ENCODE data around the gene RPS6KA4.

RPS6KA4 gene

DNA sequence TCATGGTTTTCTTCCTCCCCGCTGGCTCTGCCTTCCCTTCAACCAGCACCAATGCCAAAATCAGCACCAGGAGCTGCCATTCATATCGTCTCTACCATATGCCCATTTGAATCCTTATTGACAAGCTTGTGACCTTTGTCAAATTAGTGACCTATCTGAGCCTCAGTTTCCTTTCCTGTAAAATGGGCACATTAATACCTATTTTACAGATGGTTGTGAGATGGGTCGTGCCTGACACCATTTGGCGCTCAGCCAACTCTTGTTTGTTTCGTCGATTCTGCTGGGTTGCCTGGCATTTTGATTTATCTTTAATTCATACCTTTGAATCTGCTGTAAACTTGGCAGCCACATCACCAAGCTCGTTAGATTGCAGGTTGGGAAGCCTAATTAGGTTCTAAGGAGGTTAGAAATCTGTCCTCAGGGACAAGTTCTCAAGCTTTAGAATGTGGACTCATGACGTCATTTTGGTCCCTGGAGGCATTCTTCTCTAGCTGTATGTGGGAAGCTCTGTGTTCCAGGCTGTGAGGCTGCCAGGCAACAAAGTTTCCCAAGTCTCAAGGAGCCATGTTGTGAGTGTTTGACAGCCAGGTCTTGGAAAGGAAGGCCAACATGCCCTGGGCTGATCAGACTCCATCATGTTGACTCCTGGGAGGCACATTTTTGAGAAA, 61.0 kb downstream of the RPS6KA4 start:
- TF ChIP-seq, protein P1, sequence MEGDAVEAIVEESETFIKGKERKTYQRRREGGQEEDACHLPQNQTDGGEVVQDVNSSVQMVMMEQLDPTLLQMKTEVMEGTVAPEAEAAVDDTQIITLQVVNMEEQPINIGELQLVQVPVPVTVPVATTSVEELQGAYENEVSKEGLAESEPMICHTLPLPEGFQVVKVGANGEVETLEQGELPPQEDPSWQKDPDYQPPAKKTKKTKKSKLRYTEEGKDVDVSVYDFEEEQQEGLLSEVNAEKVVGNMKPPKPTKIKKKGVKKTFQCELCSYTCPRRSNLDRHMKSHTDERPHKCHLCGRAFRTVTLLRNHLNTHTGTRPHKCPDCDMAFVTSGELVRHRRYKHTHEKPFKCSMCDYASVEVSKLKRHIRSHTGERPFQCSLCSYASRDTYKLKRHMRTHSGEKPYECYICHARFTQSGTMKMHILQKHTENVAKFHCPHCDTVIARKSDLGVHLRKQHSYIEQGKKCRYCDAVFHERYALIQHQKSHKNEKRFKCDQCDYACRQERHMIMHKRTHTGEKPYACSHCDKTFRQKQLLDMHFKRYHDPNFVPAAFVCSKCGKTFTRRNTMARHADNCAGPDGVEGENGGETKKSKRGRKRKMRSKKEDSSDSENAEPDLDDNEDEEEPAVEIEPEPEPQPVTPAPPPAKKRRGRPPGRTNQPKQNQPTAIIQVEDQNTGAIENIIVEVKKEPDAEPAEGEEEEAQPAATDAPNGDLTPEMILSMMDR (conservative IDR thresholded peaks at IDR 0.05): no peak
- no peak overlapping the region for H3K27ac ChIP-seq
